K562 (cell line): ENCODE measurements around the gene BCL10. TPM values are rescaled to one million over a fixed set of nuclear protein-coding genes. Genes with fewer than 3 reads are reported as not detected.

Experiments
- ETV5 ChIP-seq: sonication (generic); formaldehyde crosslinking; IDR thresholded peaks from 2 replicates; pipeline ENCODE4 v1.4.0; 2020; ENCODE audit warnings: low read depth, mild to moderate bottlenecking, missing genetic modification reagents
- ETV6 ChIP-seq, 3 experiments: fragments of 150-350 bp in 1 of 3; sonication (generic) in 1 of 3; formaldehyde crosslinking in 1 of 3; IDR thresholded peaks; 2 replicates each; pipeline versions ENCODE4 v1.6.1 to v1.8.0; 2014 to 2022; ENCODE audit warnings: borderline replicate concordance in 2 of 3, low read depth in 2 of 3, antibody characterized with exemption in 1 of 3, low read length in 1 of 3, mild to moderate bottlenecking in 1 of 3, missing genetic modification reagents in 1 of 3
- NFE2 ChIP-seq: IDR thresholded peaks from 2 replicates; pipeline ENCODE4 v1.6.1; 2014; ENCODE audit warnings: antibody characterized with exemption, low read depth
- NONO ChIP-seq, 2 experiments: fragments of 200-400 bp in 1 of 2; fragments of 450-650 bp in 1 of 2; formaldehyde crosslinking in 1 of 2; IDR thresholded peaks; 2 replicates each; pipeline ENCODE4 v1.6.1; 2017; ENCODE audit warnings: low read depth in 2 of 2, mild to moderate bottlenecking in 2 of 2, moderate library complexity in 2 of 2, low read length in 1 of 2
- RFX7 ChIP-seq: fragments of 250-450 bp; sonication (Bioruptor Pico); IDR thresholded peaks from 2 replicates; pipeline ENCODE4 v1.5.1; 2021; ENCODE audit warnings: mild to moderate bottlenecking
- ZNF175 ChIP-seq: fragments of 200-800 bp; sonication (Bioruptor generic); IDR thresholded peaks from 2 replicates; pipeline ENCODE4 v1.6.1; 2016; ENCODE audit warnings: low read depth, mild to moderate bottlenecking, missing genetic modification characterization, missing compliant biosample characterization
- ZNF551 ChIP-seq: fragments of 250-450 bp; sonication (Bioruptor Pico); IDR thresholded peaks from 2 replicates; pipeline ENCODE4 v1.5.0; 2021; ENCODE audit warnings: mild to moderate bottlenecking, moderate library complexity
- polyA plus RNA-seq, 8 experiments: library from polyadenylated mRNA; depleted of rRNA in 4 of 8; stranded (reverse) in 5 of 8; unstranded in 3 of 8; fragments of >200 nt; fragmentation: Nextera tagmentation in 2 of 8; fragmentation: Illumina TruSeq in 1 of 8; extraction: Ambion mirVana in 2 of 8; extraction: Trizol in 1 of 8; gene quantifications; 2 replicates each; pipeline versions ENCODE4 v1.2.1 to v1.2.3, GENCODE V29; 2011 to 2014; ENCODE audit warnings: inconsistent platforms in 1 of 8, missing spikeins in 1 of 8
- total RNA-seq, 7 experiments: library from RNA; depleted of rRNA in 6 of 7; stranded (reverse); fragments of >200 nt in 6 of 7; fragmentation: Illumina TruSeq in 2 of 7; extraction: Trizol in 2 of 7; gene quantifications; 2 replicates each; pipeline versions ENCODE4 v1.2.1 to v1.2.3, GENCODE V29; 2011 to 2021; ENCODE audit warnings: low replicate concordance in 1 of 7
- TF ChIP-seq, protein P1 (sequence below): fragments of 450-650 bp; IDR thresholded peaks from 2 replicates; pipeline ENCODE4 v1.7.1; 2018; ENCODE audit warnings: mild to moderate bottlenecking, low read depth; ENCODE audit not compliant: partially characterized antibody
- TF ChIP-seq, protein P2 (sequence below): fragments of 450-650 bp; IDR thresholded peaks from 2 replicates; pipeline ENCODE4 v1.6.1; 2016; ENCODE audit warnings: low read depth, mild to moderate bottlenecking, moderate library complexity
- TF ChIP-seq, protein P3 (sequence below): fragments of 250-450 bp; sonication (Bioruptor Pico); IDR thresholded peaks from 2 replicates; pipeline ENCODE4 v1.4.0; 2020
- TF ChIP-seq, protein P4 (sequence below): fragments of 450-650 bp; conservative IDR thresholded peaks from 2 replicates; pipeline ENCODE4 v1.6.1; 2016; ENCODE audit warnings: missing genetic modification characterization, low read depth, mild to moderate bottlenecking, missing compliant biosample characterization, moderate library complexity
- TF ChIP-seq, protein P5 (sequence below), 3 experiments: IDR thresholded peaks in 2 of 3; conservative IDR thresholded peaks in 1 of 3; 2 replicates each; pipeline ENCODE4 v1.5.1; 2011 to 2012; ENCODE audit warnings: low read length in 3 of 3, mild to moderate bottlenecking in 3 of 3, control low read depth in 2 of 3, improper control_type of control experiment in 1 of 3, inconsistent platforms in 1 of 3, low read depth in 1 of 3, mixed read lengths in 1 of 3, moderate library complexity in 1 of 3; ENCODE audit not compliant: insufficient read depth in 2 of 3

Gene BCL10
- total and polyA plus RNA-seq, 9 of the 15 experiments (the other 6 are each of a cell fraction or from before 2014, with no cell fraction given), result 8.0 to 19.4 (median 12.3) TPM

DNA sequence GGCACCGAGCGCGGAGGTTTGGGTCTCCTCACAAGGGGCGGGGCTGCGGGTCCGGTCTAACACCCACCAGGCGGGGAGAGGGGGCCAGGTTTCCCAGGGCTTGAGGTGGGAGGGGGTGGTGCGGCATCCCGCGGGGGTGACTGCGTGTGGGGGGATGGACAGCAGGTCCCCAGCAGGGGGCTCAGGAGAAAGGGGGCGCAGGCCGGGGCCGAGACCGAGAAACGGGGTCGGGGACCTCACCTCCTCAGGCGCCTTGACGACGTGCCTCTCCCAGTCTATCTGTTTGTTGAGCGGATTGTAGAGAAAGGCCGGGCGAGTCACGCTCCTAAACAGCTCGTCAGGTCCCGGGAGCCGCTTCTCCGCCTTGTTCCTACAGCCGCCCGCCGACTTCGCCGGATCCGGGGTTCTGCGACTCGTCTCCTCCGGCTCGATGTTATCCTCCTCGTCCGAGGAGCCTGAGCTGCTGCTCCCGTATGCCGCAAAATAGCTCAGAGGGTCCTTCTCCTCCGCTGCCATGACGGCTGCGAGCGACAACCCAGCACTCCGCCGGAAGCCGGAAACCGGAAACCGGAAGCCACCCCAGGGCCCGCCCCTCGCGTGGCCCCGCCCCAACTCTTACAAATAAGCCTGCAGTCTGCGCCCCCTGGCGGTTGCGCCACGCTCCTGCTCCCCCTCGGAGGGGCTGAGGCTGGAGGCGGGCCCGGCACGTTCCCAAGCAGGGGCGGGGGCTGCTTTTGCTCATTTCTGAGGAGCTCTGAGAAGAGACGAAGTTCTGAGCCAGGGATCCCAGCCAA lies 17.1 kb downstream of the BCL10 start, which contains the start of gene C1orf52 (continued):
- TF ChIP-seq, protein P1, sequence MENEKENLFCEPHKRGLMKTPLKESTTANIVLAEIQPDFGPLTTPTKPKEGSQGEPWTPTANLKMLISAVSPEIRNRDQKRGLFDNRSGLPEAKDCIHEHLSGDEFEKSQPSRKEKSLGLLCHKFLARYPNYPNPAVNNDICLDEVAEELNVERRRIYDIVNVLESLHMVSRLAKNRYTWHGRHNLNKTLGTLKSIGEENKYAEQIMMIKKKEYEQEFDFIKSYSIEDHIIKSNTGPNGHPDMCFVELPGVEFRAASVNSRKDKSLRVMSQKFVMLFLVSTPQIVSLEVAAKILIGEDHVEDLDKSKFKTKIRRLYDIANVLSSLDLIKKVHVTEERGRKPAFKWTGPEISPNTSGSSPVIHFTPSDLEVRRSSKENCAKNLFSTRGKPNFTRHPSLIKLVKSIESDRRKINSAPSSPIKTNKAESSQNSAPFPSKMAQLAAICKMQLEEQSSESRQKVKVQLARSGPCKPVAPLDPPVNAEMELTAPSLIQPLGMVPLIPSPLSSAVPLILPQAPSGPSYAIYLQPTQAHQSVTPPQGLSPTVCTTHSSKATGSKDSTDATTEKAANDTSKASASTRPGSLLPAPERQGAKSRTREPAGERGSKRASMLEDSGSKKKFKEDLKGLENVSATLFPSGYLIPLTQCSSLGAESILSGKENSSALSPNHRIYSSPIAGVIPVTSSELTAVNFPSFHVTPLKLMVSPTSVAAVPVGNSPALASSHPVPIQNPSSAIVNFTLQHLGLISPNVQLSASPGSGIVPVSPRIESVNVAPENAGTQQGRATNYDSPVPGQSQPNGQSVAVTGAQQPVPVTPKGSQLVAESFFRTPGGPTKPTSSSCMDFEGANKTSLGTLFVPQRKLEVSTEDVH, result peak; percentile 90
- TF ChIP-seq ZNF175 (CRISPR knock-in tag) (no peak), ZNF551 (CRISPR knock-in tag) (no peak), NONO (IDR thresholded peaks at IDR 0.05; ENCODE audit: low read depth in 2 of 2, low read length in 1 of 2) (no peak), NFE2 (no peak), RFX7 (CRISPR knock-in tag) (no peak), ETV6 (IDR thresholded peaks at IDR 0.05; ENCODE audit: borderline replicate concordance in 1 of 2, low read depth in 2 of 2, low read length in 1 of 2) (no peak), ETV6 (CRISPR knock-in tag; IDR thresholded peaks at IDR 0.05; ENCODE audit: borderline replicate concordance) (no peak), ETV5 (peak; percentile 81)
- TF ChIP-seq, protein P2, sequence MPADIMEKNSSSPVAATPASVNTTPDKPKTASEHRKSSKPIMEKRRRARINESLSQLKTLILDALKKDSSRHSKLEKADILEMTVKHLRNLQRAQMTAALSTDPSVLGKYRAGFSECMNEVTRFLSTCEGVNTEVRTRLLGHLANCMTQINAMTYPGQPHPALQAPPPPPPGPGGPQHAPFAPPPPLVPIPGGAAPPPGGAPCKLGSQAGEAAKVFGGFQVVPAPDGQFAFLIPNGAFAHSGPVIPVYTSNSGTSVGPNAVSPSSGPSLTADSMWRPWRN, result no peak
- TF ChIP-seq, protein P3, sequence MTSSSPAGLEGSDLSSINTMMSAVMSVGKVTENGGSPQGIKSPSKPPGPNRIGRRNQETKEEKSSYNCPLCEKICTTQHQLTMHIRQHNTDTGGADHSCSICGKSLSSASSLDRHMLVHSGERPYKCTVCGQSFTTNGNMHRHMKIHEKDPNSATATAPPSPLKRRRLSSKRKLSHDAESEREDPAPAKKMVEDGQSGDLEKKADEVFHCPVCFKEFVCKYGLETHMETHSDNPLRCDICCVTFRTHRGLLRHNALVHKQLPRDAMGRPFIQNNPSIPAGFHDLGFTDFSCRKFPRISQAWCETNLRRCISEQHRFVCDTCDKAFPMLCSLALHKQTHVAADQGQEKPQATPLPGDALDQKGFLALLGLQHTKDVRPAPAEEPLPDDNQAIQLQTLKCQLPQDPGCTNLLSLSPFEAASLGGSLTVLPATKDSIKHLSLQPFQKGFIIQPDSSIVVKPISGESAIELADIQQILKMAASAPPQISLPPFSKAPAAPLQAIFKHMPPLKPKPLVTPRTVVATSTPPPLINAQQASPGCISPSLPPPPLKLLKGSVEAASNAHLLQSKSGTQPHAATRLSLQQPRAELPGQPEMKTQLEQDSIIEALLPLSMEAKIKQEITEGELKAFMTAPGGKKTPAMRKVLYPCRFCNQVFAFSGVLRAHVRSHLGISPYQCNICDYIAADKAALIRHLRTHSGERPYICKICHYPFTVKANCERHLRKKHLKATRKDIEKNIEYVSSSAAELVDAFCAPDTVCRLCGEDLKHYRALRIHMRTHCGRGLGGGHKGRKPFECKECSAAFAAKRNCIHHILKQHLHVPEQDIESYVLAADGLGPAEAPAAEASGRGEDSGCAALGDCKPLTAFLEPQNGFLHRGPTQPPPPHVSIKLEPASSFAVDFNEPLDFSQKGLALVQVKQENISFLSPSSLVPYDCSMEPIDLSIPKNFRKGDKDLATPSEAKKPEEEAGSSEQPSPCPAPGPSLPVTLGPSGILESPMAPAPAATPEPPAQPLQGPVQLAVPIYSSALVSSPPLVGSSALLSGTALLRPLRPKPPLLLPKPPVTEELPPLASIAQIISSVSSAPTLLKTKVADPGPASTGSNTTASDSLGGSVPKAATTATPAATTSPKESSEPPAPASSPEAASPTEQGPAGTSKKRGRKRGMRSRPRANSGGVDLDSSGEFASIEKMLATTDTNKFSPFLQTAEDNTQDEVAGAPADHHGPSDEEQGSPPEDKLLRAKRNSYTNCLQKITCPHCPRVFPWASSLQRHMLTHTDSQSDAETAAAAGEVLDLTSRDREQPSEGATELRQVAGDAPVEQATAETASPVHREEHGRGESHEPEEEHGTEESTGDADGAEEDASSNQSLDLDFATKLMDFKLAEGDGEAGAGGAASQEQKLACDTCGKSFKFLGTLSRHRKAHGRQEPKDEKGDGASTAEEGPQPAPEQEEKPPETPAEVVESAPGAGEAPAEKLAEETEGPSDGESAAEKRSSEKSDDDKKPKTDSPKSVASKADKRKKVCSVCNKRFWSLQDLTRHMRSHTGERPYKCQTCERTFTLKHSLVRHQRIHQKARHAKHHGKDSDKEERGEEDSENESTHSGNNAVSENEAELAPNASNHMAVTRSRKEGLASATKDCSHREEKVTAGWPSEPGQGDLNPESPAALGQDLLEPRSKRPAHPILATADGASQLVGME (CRISPR knock-in tag), result no peak
- TF ChIP-seq, protein P4, sequence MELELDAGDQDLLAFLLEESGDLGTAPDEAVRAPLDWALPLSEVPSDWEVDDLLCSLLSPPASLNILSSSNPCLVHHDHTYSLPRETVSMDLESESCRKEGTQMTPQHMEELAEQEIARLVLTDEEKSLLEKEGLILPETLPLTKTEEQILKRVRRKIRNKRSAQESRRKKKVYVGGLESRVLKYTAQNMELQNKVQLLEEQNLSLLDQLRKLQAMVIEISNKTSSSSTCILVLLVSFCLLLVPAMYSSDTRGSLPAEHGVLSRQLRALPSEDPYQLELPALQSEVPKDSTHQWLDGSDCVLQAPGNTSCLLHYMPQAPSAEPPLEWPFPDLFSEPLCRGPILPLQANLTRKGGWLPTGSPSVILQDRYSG (tag), result no peak
- TF ChIP-seq, protein P5, sequence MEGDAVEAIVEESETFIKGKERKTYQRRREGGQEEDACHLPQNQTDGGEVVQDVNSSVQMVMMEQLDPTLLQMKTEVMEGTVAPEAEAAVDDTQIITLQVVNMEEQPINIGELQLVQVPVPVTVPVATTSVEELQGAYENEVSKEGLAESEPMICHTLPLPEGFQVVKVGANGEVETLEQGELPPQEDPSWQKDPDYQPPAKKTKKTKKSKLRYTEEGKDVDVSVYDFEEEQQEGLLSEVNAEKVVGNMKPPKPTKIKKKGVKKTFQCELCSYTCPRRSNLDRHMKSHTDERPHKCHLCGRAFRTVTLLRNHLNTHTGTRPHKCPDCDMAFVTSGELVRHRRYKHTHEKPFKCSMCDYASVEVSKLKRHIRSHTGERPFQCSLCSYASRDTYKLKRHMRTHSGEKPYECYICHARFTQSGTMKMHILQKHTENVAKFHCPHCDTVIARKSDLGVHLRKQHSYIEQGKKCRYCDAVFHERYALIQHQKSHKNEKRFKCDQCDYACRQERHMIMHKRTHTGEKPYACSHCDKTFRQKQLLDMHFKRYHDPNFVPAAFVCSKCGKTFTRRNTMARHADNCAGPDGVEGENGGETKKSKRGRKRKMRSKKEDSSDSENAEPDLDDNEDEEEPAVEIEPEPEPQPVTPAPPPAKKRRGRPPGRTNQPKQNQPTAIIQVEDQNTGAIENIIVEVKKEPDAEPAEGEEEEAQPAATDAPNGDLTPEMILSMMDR (IDR thresholded peaks at IDR 0.05 in 2 of 3, conservative IDR thresholded peaks at IDR 0.05 in 1 of 3; ENCODE audit: insufficient read depth in 2 of 3, low read depth in 1 of 3, low read length in 3 of 3), result peak; percentile 88 to 94 (median 94)
